ENCODE data around the gene SEMA6A. TPM values are rescaled to one million over a fixed set of nuclear protein-coding genes. Genes with fewer than 3 reads are reported as not detected.
A peak's percentile ranks its signal among the peaks of the same experiment; 100 is the strongest.

SEMA6A gene
- total RNA-seq, 2 donors from 2014 or later: 79.6 to 328 TPM

DNA sequence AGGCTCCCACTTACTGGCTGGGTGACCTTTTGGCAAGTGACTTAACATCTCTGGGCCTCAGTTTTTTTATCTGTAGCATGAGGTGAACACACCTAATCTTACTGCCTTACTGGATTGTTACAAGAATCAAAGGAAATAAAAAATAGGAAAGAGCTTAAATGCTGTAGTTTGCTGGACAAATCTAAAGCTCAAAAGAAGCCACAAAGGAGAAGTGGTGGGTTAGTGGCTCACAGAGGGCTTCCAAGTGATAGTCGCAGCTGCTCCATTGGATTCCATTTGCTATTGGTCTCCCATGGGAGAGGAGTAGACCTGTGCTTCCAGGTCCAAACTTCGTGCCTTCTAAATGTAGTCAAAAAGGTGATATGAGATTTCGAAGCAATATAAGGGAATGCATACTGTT is 123.6 kb downstream of the SEMA6A start:
- Mint-ChIP-seq H3K9me3 (no peaks in the 10 kb centered on the region), H3K4me3 (no peak overlapping the region), H3K27ac (peak overlapping the region; percentile 44), H3K27me3 (ENCODE audit: insufficient read depth) (no peaks in the 10 kb centered on the region), H3K36me3 (ENCODE audit: low read depth) (peaks cover 48% of the 10 kb centered on the region), H3K4me1 (peaks cover 78% of the 10 kb centered on the region)
- Histone ChIP-seq H3K4me1 (ENCODE audit: control insufficient read depth, insufficient read depth, low read length) (peaks cover 18% of the 10 kb centered on the region), H3K9ac (ENCODE audit: extremely low read depth, low read length, poor library complexity, severe bottlenecking) (no peak overlapping the region), H3K36me3 (ENCODE audit: control insufficient read depth, insufficient read depth, low read length) (peaks cover 19% of the 10 kb centered on the region), H3K27me3 (ENCODE audit: control insufficient read depth, insufficient read depth, low read length, poor library complexity, severe bottlenecking) (no peaks in the 10 kb centered on the region), H3K9me3 (ENCODE audit: control insufficient read depth, low read length) (no peaks in the 10 kb centered on the region), H3K27ac (ENCODE audit: low read depth, low read length) (no peak overlapping the region), H3K4me3 (ENCODE audit: low read length) (no peak overlapping the region)
- 93% methylated on average over 3 of the region's 3 CpGs for WGBS, 2 experiments (ENCODE audit: insufficient coverage in 1 of 2, insufficient read length in 1 of 2)
- DNase-seq: peak; percentile 38
- TF ChIP-seq, protein P1, sequence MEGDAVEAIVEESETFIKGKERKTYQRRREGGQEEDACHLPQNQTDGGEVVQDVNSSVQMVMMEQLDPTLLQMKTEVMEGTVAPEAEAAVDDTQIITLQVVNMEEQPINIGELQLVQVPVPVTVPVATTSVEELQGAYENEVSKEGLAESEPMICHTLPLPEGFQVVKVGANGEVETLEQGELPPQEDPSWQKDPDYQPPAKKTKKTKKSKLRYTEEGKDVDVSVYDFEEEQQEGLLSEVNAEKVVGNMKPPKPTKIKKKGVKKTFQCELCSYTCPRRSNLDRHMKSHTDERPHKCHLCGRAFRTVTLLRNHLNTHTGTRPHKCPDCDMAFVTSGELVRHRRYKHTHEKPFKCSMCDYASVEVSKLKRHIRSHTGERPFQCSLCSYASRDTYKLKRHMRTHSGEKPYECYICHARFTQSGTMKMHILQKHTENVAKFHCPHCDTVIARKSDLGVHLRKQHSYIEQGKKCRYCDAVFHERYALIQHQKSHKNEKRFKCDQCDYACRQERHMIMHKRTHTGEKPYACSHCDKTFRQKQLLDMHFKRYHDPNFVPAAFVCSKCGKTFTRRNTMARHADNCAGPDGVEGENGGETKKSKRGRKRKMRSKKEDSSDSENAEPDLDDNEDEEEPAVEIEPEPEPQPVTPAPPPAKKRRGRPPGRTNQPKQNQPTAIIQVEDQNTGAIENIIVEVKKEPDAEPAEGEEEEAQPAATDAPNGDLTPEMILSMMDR (conservative IDR thresholded peaks at IDR 0.05): no peak

DNA sequence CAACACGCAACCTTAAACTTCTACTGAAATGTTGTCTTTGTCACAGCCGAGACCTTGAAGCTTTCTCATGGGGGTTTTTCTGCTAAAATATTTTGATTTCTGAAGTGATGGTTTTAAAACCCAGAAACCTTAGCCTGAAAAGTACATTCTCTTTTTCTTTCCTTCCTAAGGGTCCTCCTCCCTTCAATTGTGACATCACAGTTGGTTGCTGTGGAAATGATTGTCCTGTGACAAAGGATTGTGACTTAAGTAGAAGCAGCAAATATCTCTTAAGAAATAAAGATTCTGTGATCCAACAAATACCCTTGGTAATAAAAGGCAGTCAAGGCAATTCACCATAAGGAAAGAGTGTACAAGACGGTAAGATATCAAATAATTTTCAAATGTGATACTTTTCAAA is 125.2 kb downstream of the SEMA6A start:
- no peaks in the 10 kb centered on the region for H3K27me3 Mint-ChIP-seq (ENCODE audit: insufficient read depth)
- Histone ChIP-seq H3K4me1 (ENCODE audit: control insufficient read depth, insufficient read depth, low read length) (peaks cover 14% of the 10 kb centered on the region), H3K9ac (ENCODE audit: extremely low read depth, low read length, poor library complexity, severe bottlenecking) (no peak overlapping the region), H3K27me3 (ENCODE audit: control insufficient read depth, insufficient read depth, low read length, poor library complexity, severe bottlenecking) (no peaks in the 10 kb centered on the region), H3K27ac (ENCODE audit: low read depth, low read length) (peak overlapping the region; percentile 40), H3K36me3 (ENCODE audit: control insufficient read depth, insufficient read depth, low read length) (peaks cover 23% of the 10 kb centered on the region), H3K4me3 (ENCODE audit: low read length) (no peak overlapping the region), H3K9me3 (ENCODE audit: control insufficient read depth, low read length) (no peaks in the 10 kb centered on the region)
- H3K9me3 Mint-ChIP-seq: no peaks in the 10 kb centered on the region
- WGBS, 2 experiments (ENCODE audit: insufficient coverage in 1 of 2, insufficient read length in 1 of 2): 76% methylated on average over 3 of the region's 3 CpGs; no CpG with 5 or more reads in 1 of the 2 experiments
- TF ChIP-seq, protein P1 (conservative IDR thresholded peaks at IDR 0.05): no peak
- H3K4me3 Mint-ChIP-seq: no peak overlapping the region
- no peak for DNase-seq
- peaks cover 77% of the 10 kb centered on the region for H3K4me1 Mint-ChIP-seq
- peaks cover 58% of the 10 kb centered on the region for H3K36me3 Mint-ChIP-seq (ENCODE audit: low read depth)
- H3K27ac Mint-ChIP-seq: peak overlapping the region; percentile 59

DNA sequence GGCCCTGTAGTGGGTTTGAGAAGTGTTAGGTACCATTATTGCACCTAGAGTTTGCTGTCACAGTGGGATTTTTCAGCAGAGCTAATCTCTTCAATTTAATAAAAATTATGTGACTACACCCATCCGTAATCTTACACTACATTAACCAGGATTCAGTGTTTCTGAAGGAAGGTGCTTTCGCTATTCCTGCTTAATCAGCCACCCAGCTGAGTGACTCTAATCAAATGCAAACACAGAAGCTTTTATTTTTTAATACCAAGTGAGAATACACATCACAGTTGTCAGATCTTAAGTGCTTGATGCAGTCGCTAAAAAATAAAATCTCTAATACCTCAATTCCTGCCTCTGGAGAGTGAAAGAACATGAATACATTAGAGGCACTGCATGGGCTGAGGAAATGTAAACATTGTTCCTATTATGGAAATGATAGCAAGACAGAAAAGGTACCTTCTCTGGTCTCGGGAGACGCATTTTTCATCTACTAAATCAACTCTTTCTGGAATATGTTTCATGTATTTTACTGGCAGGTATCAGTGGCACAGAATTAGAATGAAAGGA is 125.7 kb downstream of the SEMA6A start:
- Mint-ChIP-seq H3K27ac (peak overlapping the region; percentile 59), H3K9me3 (no peaks in the 10 kb centered on the region), H3K4me3 (no peak overlapping the region), H3K4me1 (peaks cover 76% of the 10 kb centered on the region), H3K36me3 (ENCODE audit: low read depth) (peaks cover 57% of the 10 kb centered on the region), H3K27me3 (ENCODE audit: insufficient read depth) (no peaks in the 10 kb centered on the region)
- no peaks in the 10 kb centered on the region for H3K27me3 ChIP-seq (ENCODE audit: control insufficient read depth, insufficient read depth, low read length, poor library complexity, severe bottlenecking)
- peaks cover 14% of the 10 kb centered on the region for H3K4me1 ChIP-seq (ENCODE audit: control insufficient read depth, insufficient read depth, low read length)
- TF ChIP-seq, protein P1 (conservative IDR thresholded peaks at IDR 0.05): no peak
- no peaks in the 10 kb centered on the region for H3K9me3 ChIP-seq (ENCODE audit: control insufficient read depth, low read length)
- 82 to 94% methylated on average over 2 to 5 of the region's 5 CpGs for WGBS, 2 experiments (ENCODE audit: insufficient coverage in 1 of 2, insufficient read length in 1 of 2)
- no peak overlapping the region for H3K9ac ChIP-seq (ENCODE audit: extremely low read depth, low read length, poor library complexity, severe bottlenecking)
- H3K36me3 ChIP-seq (ENCODE audit: control insufficient read depth, insufficient read depth, low read length): peaks cover 23% of the 10 kb centered on the region
- DNase-seq: no peak
- peak overlapping the region; percentile 40 for H3K27ac ChIP-seq (ENCODE audit: low read depth, low read length)
- H3K4me3 ChIP-seq (ENCODE audit: low read length): no peak overlapping the region
